Neural cell (in vitro differentiated cells): ENCODE measurements around the gene FOSL2. TPM values are rescaled to one million over a fixed set of nuclear protein-coding genes. Genes with fewer than 3 reads are reported as not detected.

Experiments
- H2AFZ ChIP-seq: fragments of 200-600, 300-800 bp; sonication (generic), shearing (Covaris generic); 2 replicates; pipeline ENCODE4 v1.6.0; 2014; ENCODE audit warnings: low read depth, mild to moderate bottlenecking, antibody characterized with exemption, low read length, moderate library complexity
- H3F3A ChIP-seq: fragments of 200-600 bp; shearing (Covaris generic); 2 replicates; pipeline ENCODE4 v1.6.1; 2016; ENCODE audit warnings: mild to moderate bottlenecking, moderate library complexity, mixed read lengths, antibody characterized with exemption, low read length; ENCODE audit not compliant: insufficient read depth, poor library complexity, severe bottlenecking
- H3K27ac ChIP-seq: fragments of 200-600, 300-800 bp; sonication (generic), shearing (Covaris generic); 2 replicates; pipeline ENCODE4 v1.5.1; 2014; ENCODE audit warnings: mild to moderate bottlenecking, low read length, moderate library complexity
- H3K27me3 ChIP-seq: fragments of 300-800, 200-600 bp; sonication (generic), shearing (Covaris generic); 2 replicates; pipeline ENCODE4 v1.6.0; 2014; ENCODE audit warnings: mild to moderate bottlenecking, low read depth, low read length, moderate library complexity; ENCODE audit not compliant: insufficient read depth
- H3K36me3 ChIP-seq: fragments of 300-800, 200-600 bp; sonication (generic), shearing (Covaris generic); 2 replicates; pipeline ENCODE4 v1.5.1; 2014; ENCODE audit warnings: mild to moderate bottlenecking, antibody characterized with exemption, low read length, moderate library complexity; ENCODE audit not compliant: insufficient read depth
- H3K4me2 ChIP-seq: fragments of 300-800, 200-600 bp; sonication (generic), shearing (Covaris generic); 2 replicates; pipeline ENCODE4 v1.6.0; 2014; ENCODE audit warnings: mild to moderate bottlenecking, low read length
- H3K4me3 ChIP-seq: fragments of 300-800, 200-600 bp; sonication (generic), shearing (Covaris generic); 2 replicates; pipeline ENCODE4 v1.5.1; 2014; ENCODE audit warnings: mild to moderate bottlenecking, low read length, moderate library complexity
- H3K79me2 ChIP-seq: fragments of 200-600 bp; shearing (Covaris generic); replicated peaks from 2 replicates; pipeline ENCODE4 v1.6.0; 2014; ENCODE audit warnings: mild to moderate bottlenecking, low read length, moderate library complexity; ENCODE audit not compliant: insufficient read depth
- H3K9ac ChIP-seq: fragments of 300-800, 200-600 bp; sonication (generic), shearing (Covaris generic); 2 replicates; pipeline ENCODE4 v1.6.1; 2016; ENCODE audit warnings: mild to moderate bottlenecking, low read length, mixed read lengths
- H3K9me2 ChIP-seq: fragments of 200-600 bp; shearing (Covaris generic); 2 replicates; pipeline ENCODE4 v1.6.1; 2016; ENCODE audit warnings: mild to moderate bottlenecking, low read length, mixed read lengths; ENCODE audit not compliant: insufficient read depth
- H3K9me3 ChIP-seq: fragments of 200-600, 300-800 bp; sonication (generic), shearing (Covaris generic); 2 replicates; pipeline ENCODE4 v1.6.1; 2016; ENCODE audit warnings: mild to moderate bottlenecking, mixed run types, low read length, moderate library complexity, mixed read lengths
- H4K20me1 ChIP-seq: fragments of 200-600 bp; shearing (Covaris generic); 2 replicates; pipeline ENCODE4 v1.6.1; 2016; ENCODE audit warnings: mild to moderate bottlenecking, mixed run types; ENCODE audit not compliant: insufficient read depth
- CTCF ChIP-seq: fragments of 450-650 bp; IDR thresholded peaks from 2 replicates; pipeline ENCODE4 v1.5.1; 2014; ENCODE audit warnings: antibody characterized with exemption, mild to moderate bottlenecking, moderate library complexity; ENCODE audit not compliant: poor library complexity, severe bottlenecking
- EP300 ChIP-seq: fragments of 450-650 bp; conservative IDR thresholded peaks from 2 replicates; pipeline ENCODE4 v1.6.1; 2014; ENCODE audit warnings: antibody characterized with exemption, mild to moderate bottlenecking, moderate library complexity; ENCODE audit not compliant: poor library complexity, severe bottlenecking
- EZH2 ChIP-seq: fragments of 200-600, 300-800 bp; shearing (Covaris generic), sonication (generic); IDR thresholded peaks from 2 replicates; pipeline ENCODE4 v1.6.1; 2014; ENCODE audit warnings: antibody characterized with exemption, low read length, borderline replicate concordance, mild to moderate bottlenecking; ENCODE audit not compliant: insufficient read depth, poor library complexity, severe bottlenecking
- MXI1 ChIP-seq: fragments of 450-650 bp; conservative IDR thresholded peaks from 2 replicates; pipeline ENCODE4 v1.6.1; 2014; ENCODE audit warnings: antibody characterized with exemption, mild to moderate bottlenecking; ENCODE audit not compliant: poor library complexity, severe bottlenecking
- POLR2AphosphoS5 ChIP-seq: IDR thresholded peaks from 2 replicates; pipeline ENCODE4 v1.6.1; 2012
- RAD21 ChIP-seq: fragments of 450-650 bp; conservative IDR thresholded peaks from 2 replicates; pipeline ENCODE4 v1.6.1; 2014; ENCODE audit warnings: antibody characterized with exemption, mild to moderate bottlenecking, moderate library complexity
- REST ChIP-seq: IDR thresholded peaks from 2 replicates; pipeline ENCODE4 v1.6.1; 2012; ENCODE audit warnings: borderline replicate concordance
- SMC3 ChIP-seq: fragments of 450-650 bp; conservative IDR thresholded peaks from 2 replicates; pipeline ENCODE4 v1.6.1; 2014; ENCODE audit warnings: antibody characterized with exemption, mild to moderate bottlenecking, moderate library complexity; ENCODE audit not compliant: poor library complexity
- TAF1 ChIP-seq: IDR thresholded peaks from 2 replicates; pipeline ENCODE4 v1.6.1; 2012; ENCODE audit warnings: low read depth
- polyA plus RNA-seq: library from polyadenylated mRNA; depleted of rRNA; stranded (reverse); fragments of >200 nt; gene quantifications from 2 replicates; pipeline ENCODE4 v1.2.3, GENCODE V29; 2014

Gene FOSL2
- polyA plus RNA-seq, 1 donor from 2014 or later, result 2.8 TPM

DNA sequence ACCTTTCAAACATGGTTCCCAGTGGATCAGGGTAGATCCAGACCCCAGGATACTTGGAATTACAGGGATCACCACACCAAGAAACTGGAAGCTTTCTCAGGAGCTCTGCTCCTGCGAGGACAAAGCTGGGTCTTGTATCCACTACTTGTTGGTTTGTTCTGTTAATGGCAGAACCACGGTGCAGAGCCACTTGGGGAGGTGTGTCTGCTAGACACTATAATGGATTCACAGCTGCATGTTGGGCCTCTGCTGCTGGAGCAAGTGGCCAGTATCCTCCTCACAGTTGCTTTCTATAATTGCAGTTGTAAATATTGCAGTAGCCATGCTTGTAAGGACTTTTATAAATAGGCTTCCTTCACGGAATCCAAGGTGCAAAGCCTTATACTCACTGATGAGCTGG, 12.9 kb downstream of the FOSL2 start:
- TF ChIP-seq CTCF, result no peak
- TF ChIP-seq EZH2, result no peak
- no peak for TF ChIP-seq MXI1
- no peak for TF ChIP-seq POLR2AphosphoS5
- no peak for TF ChIP-seq RAD21
- no peak for TF ChIP-seq TAF1
- no peak for TF ChIP-seq EP300
- TF ChIP-seq REST, result no peak
- TF ChIP-seq SMC3, result no peak
- Histone ChIP-seq H3K27me3 (no peaks in the 10 kb centered on the region), H3K9me2 (no peaks in the 10 kb centered on the region), H3K79me2 (no peaks in the 10 kb centered on the region), H3F3A (no peaks in the 10 kb centered on the region), H2AFZ (no peak overlapping the region), H3K4me3 (no peak overlapping the region), H4K20me1 (no peaks in the 10 kb centered on the region), H3K27ac (no peak overlapping the region), H3K36me3 (no peaks in the 10 kb centered on the region), H3K9ac (no peak overlapping the region), H3K9me3 (no peaks in the 10 kb centered on the region), H3K4me2 (no peak overlapping the region)

- TF ChIP-seq RAD21 (no peak), EZH2 (no peak), EP300 (no peak), MXI1 (no peak), POLR2AphosphoS5 (no peak), CTCF (no peak), REST (no peak), TAF1 (no peak), SMC3 (no peak)
- no peak overlapping the region for H3K4me3 ChIP-seq
Measured at GRCh38 chr2:28406276-28407096, 13.8 kb downstream of the FOSL2 start.

More at GRCh38 chr2:28406276-28407096, 13.8 kb downstream of the FOSL2 start:
- Histone ChIP-seq H2AFZ (no peak overlapping the region), H3K27ac (no peak overlapping the region), H3K4me2 (no peak overlapping the region), H3F3A (no peaks in the 10 kb centered on the region), H3K79me2 (no peaks in the 10 kb centered on the region), H3K9me3 (no peaks in the 10 kb centered on the region), H3K9ac (no peak overlapping the region), H3K36me3 (no peaks in the 10 kb centered on the region), H4K20me1 (no peaks in the 10 kb centered on the region), H3K9me2 (no peaks in the 10 kb centered on the region), H3K27me3 (no peaks in the 10 kb centered on the region)
